ENCODE measurements around the gene TDRD7. TPM values are rescaled to one million over a fixed set of nuclear protein-coding genes. Genes with fewer than 3 reads are reported as not detected.

Gene TDRD7
- total RNA-seq, 1 experiment from 2014 or later: 2.8 TPM

GRCh38 chr9:97500263-97500662 lies 88.4 kb downstream of the TDRD7 start:
- Mint-ChIP-seq H3K9me3 (peaks cover 10% of the 10 kb centered on the region), H3K27ac (no peak overlapping the region), H3K36me3 (peaks cover 6% of the 10 kb centered on the region), H3K27me3 (ENCODE audit: low read depth) (peaks cover 40% of the 10 kb centered on the region), H3K4me1 (peaks cover 21% of the 10 kb centered on the region), H3K4me3 (peak overlapping the region; percentile 78)
- TF ChIP-seq, protein P1, sequence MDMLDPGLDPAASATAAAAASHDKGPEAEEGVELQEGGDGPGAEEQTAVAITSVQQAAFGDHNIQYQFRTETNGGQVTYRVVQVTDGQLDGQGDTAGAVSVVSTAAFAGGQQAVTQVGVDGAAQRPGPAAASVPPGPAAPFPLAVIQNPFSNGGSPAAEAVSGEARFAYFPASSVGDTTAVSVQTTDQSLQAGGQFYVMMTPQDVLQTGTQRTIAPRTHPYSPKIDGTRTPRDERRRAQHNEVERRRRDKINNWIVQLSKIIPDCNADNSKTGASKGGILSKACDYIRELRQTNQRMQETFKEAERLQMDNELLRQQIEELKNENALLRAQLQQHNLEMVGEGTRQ (CRISPR knock-in tag; IDR thresholded peaks at IDR 0.05): no peak
- no peak for TF ChIP-seq JUN (CRISPR knock-in tag; IDR thresholded peaks at IDR 0.05)
- TF ChIP-seq SOX15 (CRISPR knock-in tag; IDR thresholded peaks at IDR 0.05): no peak
- no peak for TF ChIP-seq GTF2I (CRISPR knock-in tag; conservative IDR thresholded peaks at IDR 0.05)
- TF ChIP-seq NFATC4 (CRISPR knock-in tag; IDR thresholded peaks at IDR 0.05): no peak
- no peak for TF ChIP-seq ERG (CRISPR knock-in tag; IDR thresholded peaks at IDR 0.05)
- no peak for TF ChIP-seq EMX1 (CRISPR knock-in tag; IDR thresholded peaks at IDR 0.05)
- no peak for TF ChIP-seq ZNF121 (CRISPR knock-in tag; IDR thresholded peaks at IDR 0.05)
- no peak for TF ChIP-seq E2F1 (CRISPR knock-in tag; IDR thresholded peaks at IDR 0.05)
- no peak for TF ChIP-seq JAZF1 (CRISPR knock-in tag; IDR thresholded peaks at IDR 0.05)
- no peak for TF ChIP-seq FOXJ3 (CRISPR knock-in tag; IDR thresholded peaks at IDR 0.05; ENCODE audit: borderline replicate concordance)
- TF ChIP-seq FOXP1 (CRISPR knock-in tag; IDR thresholded peaks at IDR 0.05; ENCODE audit: borderline replicate concordance): no peak
- TF ChIP-seq MXD4 (CRISPR knock-in tag; IDR thresholded peaks at IDR 0.05; ENCODE audit: borderline replicate concordance): no peak
- TF ChIP-seq MAX (CRISPR knock-in tag; IDR thresholded peaks at IDR 0.05): no peak
- no peak for TF ChIP-seq SMAD3 (CRISPR knock-in tag; IDR thresholded peaks at IDR 0.05; ENCODE audit: borderline replicate concordance)
- TF ChIP-seq, protein P2, sequence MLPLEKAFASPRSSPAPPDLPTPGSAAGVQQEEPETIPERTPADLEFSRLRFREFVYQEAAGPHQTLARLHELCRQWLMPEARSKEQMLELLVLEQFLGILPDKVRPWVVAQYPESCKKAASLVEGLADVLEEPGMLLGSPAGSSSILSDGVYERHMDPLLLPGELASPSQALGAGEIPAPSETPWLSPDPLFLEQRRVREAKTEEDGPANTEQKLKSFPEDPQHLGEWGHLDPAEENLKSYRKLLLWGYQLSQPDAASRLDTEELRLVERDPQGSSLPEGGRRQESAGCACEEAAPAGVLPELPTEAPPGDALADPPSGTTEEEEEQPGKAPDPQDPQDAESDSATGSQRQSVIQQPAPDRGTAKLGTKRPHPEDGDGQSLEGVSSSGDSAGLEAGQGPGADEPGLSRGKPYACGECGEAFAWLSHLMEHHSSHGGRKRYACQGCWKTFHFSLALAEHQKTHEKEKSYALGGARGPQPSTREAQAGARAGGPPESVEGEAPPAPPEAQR (CRISPR knock-in tag; IDR thresholded peaks at IDR 0.05): no peak
- TF ChIP-seq ZNF423 (CRISPR knock-in tag; IDR thresholded peaks at IDR 0.05): no peak
- TF ChIP-seq, protein P3, sequence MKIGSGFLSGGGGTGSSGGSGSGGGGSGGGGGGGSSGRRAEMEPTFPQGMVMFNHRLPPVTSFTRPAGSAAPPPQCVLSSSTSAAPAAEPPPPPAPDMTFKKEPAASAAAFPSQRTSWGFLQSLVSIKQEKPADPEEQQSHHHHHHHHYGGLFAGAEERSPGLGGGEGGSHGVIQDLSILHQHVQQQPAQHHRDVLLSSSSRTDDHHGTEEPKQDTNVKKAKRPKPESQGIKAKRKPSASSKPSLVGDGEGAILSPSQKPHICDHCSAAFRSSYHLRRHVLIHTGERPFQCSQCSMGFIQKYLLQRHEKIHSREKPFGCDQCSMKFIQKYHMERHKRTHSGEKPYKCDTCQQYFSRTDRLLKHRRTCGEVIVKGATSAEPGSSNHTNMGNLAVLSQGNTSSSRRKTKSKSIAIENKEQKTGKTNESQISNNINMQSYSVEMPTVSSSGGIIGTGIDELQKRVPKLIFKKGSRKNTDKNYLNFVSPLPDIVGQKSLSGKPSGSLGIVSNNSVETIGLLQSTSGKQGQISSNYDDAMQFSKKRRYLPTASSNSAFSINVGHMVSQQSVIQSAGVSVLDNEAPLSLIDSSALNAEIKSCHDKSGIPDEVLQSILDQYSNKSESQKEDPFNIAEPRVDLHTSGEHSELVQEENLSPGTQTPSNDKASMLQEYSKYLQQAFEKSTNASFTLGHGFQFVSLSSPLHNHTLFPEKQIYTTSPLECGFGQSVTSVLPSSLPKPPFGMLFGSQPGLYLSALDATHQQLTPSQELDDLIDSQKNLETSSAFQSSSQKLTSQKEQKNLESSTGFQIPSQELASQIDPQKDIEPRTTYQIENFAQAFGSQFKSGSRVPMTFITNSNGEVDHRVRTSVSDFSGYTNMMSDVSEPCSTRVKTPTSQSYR (CRISPR knock-in tag; IDR thresholded peaks at IDR 0.05): no peak
- TF ChIP-seq CBFB (CRISPR knock-in tag; IDR thresholded peaks at IDR 0.05; ENCODE audit: low read depth): no peak
- TF ChIP-seq, protein P4, sequence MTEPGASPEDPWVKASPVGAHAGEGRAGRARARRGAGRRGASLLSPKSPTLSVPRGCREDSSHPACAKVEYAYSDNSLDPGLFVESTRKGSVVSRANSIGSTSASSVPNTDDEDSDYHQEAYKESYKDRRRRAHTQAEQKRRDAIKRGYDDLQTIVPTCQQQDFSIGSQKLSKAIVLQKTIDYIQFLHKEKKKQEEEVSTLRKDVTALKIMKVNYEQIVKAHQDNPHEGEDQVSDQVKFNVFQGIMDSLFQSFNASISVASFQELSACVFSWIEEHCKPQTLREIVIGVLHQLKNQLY (CRISPR knock-in tag; IDR thresholded peaks at IDR 0.05): no peak
- ATAC-seq (no peak), DNase-seq (ENCODE audit: low spot score) (no peak)
- POLR2A ChIA-PET: interaction anchor here (0.7 kb wide), 1 partner anchor 26 kb away, joined by 7 read pairs; no protein-coding TSS in a partner anchor
- CTCF ChIA-PET: interaction anchor here (0.7 to 5.5 kb wide), 4 partner anchors 14 to 384 kb away, joined by 6 to 77 read pairs (median 26); no protein-coding TSS in a partner anchor

Measured in WTC11 (cell line).